H1 (cell line): ENCODE measurements around the gene MRPL39. TPM values are rescaled to one million over a fixed set of nuclear protein-coding genes. Genes with fewer than 3 reads are reported as not detected.

Source experiments
- CTCF ChIA-PET: fragments of 300-600 bp; sonication (Branson Sonifier 250); formaldehyde crosslinking; loops from one replicate; lab custom pipeline; 2021; ENCODE audit not compliant: partially characterized antibody; lab: Charles Lee
- POLR2A ChIA-PET: fragments of 300-600 bp; sonication (Branson Sonifier 250); formaldehyde crosslinking; loops from one replicate; lab custom pipeline; 2021; ENCODE audit warnings: inconsistent platforms; ENCODE audit not compliant: partially characterized antibody; lab: Charles Lee
- DNase-seq, 2 experiments: peaks; one replicate each; pipeline versions ENCODE4 v3.0.0 to v3.0.0-alpha.2; 2010 to 2022; ENCODE audit warnings: low spot score in 2 of 2, low read depth in 1 of 2, mixed read lengths in 1 of 2
- FAIRE-seq: peaks from 2 replicates; lab custom pipeline; 2011; peaks lifted over from hg19 to GRCh38; lab: Jason Lieb, UNC
- H2AFZ ChIP-seq: 2 replicates; pipeline ENCODE4 v1.8.1; 2012; ENCODE audit warnings: low read length, inconsistent platforms
- H2AK5ac ChIP-seq: 2 replicates; pipeline ENCODE4 v1.6.1; 2013; ENCODE audit warnings: low read depth, low read length
- H2BK120ac ChIP-seq: replicated peaks from 2 replicates; pipeline ENCODE3; 2013; ENCODE audit warnings: low read depth, low read length, inconsistent platforms
- H2BK12ac ChIP-seq: 2 replicates; pipeline ENCODE4 v1.6.1; 2013; ENCODE audit warnings: low read depth, low read length
- H2BK15ac ChIP-seq: 2 replicates; pipeline ENCODE4 v1.6.1; 2013; ENCODE audit warnings: low read length
- H2BK20ac ChIP-seq: 2 replicates; pipeline ENCODE4 v1.6.1; 2013; ENCODE audit warnings: low read length
- H2BK5ac ChIP-seq: 2 replicates; pipeline ENCODE4 v1.6.1; 2013; ENCODE audit warnings: low read depth, low read length
- H3K14ac ChIP-seq: 2 replicates; pipeline ENCODE4 v1.6.1; 2013; ENCODE audit warnings: inconsistent platforms; ENCODE audit not compliant: insufficient read length
- H3K18ac ChIP-seq: 2 replicates; pipeline ENCODE4 v1.6.1; 2013; ENCODE audit warnings: low read length; ENCODE audit errors: extremely low read depth
- H3K23ac ChIP-seq: 2 replicates; pipeline ENCODE4 v1.6.1; 2013; ENCODE audit warnings: inconsistent platforms; ENCODE audit not compliant: insufficient read length
- H3K23me2 ChIP-seq: 2 replicates; pipeline ENCODE4 v1.6.1; 2013; ENCODE audit warnings: low read depth, low read length
- H3K27ac ChIP-seq: 2 replicates; pipeline ENCODE4 v1.6.1; 2011; ENCODE audit warnings: low read depth, low read length, inconsistent platforms
- H3K27me3 ChIP-seq, 4 experiments: replicated peaks in 1 of 4; 1 replicate in 1 of 4; 2 replicates in 3 of 4; pipeline versions ENCODE4 v1.6.1 to v1.8.1; 2011 to 2013; ENCODE audit warnings: low read length in 3 of 4, mild to moderate bottlenecking in 3 of 4, inconsistent platforms in 2 of 4, mixed read lengths in 2 of 4, moderate library complexity in 1 of 4; ENCODE audit not compliant: control insufficient read depth in 3 of 4, insufficient read depth in 3 of 4; ENCODE audit errors: extremely low read depth in 1 of 4
- H3K36me3 ChIP-seq, 4 experiments: 2 replicates each; pipeline versions ENCODE4 v1.6.1 to v1.8.1; 2011 to 2013; ENCODE audit warnings: mild to moderate bottlenecking in 4 of 4, low read length in 3 of 4, moderate library complexity in 2 of 4, control low read depth in 1 of 4, inconsistent platforms in 1 of 4; ENCODE audit not compliant: insufficient read depth in 4 of 4, control insufficient read depth in 2 of 4
- H3K4ac ChIP-seq: replicated peaks from 2 replicates; pipeline ENCODE3; 2013; ENCODE audit warnings: low read length, low read depth, mixed read lengths, inconsistent platforms; ENCODE audit not compliant: insufficient read length
- H3K4me1 ChIP-seq, 4 experiments: replicated peaks in 1 of 4; 1 replicate in 1 of 4; 2 replicates in 3 of 4; pipeline versions ENCODE4 v1.6.1 to v1.8.1; 2011 to 2013; ENCODE audit warnings: low read length in 3 of 4, inconsistent platforms in 2 of 4, mixed read lengths in 1 of 4; ENCODE audit not compliant: insufficient read depth in 4 of 4, control insufficient read depth in 3 of 4
- H3K4me2 ChIP-seq, 2 experiments: 2 replicates each; pipeline versions ENCODE4 v1.6.1 to v1.8.1; 2011 to 2013; ENCODE audit warnings: low read depth in 2 of 2, low read length in 2 of 2, control low read depth in 1 of 2, inconsistent platforms in 1 of 2, mild to moderate bottlenecking in 1 of 2; ENCODE audit not compliant: insufficient read depth in 1 of 2
- H3K4me3 ChIP-seq, 4 experiments: fragments of 200-600, 300-600 bp in 1 of 4; sonication (generic), shearing (Covaris generic), sonication (Bioruptor Twin) in 1 of 4; 2 replicates each; pipeline versions ENCODE4 v1.5.1 to v1.8.1; 2011 to 2016; ENCODE audit warnings: low read length in 4 of 4, low read depth in 3 of 4, control low read depth in 2 of 4, inconsistent platforms in 2 of 4, mild to moderate bottlenecking in 2 of 4, mixed read lengths in 1 of 4, moderate library complexity in 1 of 4; ENCODE audit not compliant: insufficient read depth in 2 of 4; ENCODE audit errors: extremely low read depth in 1 of 4
- H3K56ac ChIP-seq: replicated peaks from 2 replicates; pipeline ENCODE3; 2013; ENCODE audit warnings: low read depth, mild to moderate bottlenecking, mixed read lengths, low read length, inconsistent platforms; ENCODE audit not compliant: insufficient read length
- H3K79me1 ChIP-seq: 2 replicates; pipeline ENCODE4 v1.6.1; 2013; ENCODE audit warnings: low read depth, low read length, control low read depth
- H3K79me2 ChIP-seq, 2 experiments: 2 replicates each; pipeline versions ENCODE4 v1.6.1 to v1.8.1; 2012 to 2013; ENCODE audit warnings: low read length in 2 of 2, mild to moderate bottlenecking in 2 of 2, inconsistent platforms in 1 of 2; ENCODE audit not compliant: insufficient read depth in 2 of 2, control insufficient read depth in 1 of 2
- H3K9ac ChIP-seq, 4 experiments: replicated peaks in 1 of 4; 1 replicate in 1 of 4; 2 replicates in 3 of 4; pipeline versions ENCODE4 v1.6.1 to v1.8.1; 2011 to 2013; ENCODE audit warnings: low read depth in 3 of 4, low read length in 3 of 4, control low read depth in 2 of 4, mild to moderate bottlenecking in 2 of 4, moderate library complexity in 2 of 4, inconsistent platforms in 1 of 4; ENCODE audit errors: extremely low read depth in 1 of 4
- H3K9me3 ChIP-seq, 2 experiments: 2 replicates each; pipeline versions ENCODE4 v1.6.1 to v1.8.1; 2012 to 2013; ENCODE audit warnings: mild to moderate bottlenecking in 2 of 2, moderate library complexity in 2 of 2, control low read depth in 1 of 2, inconsistent platforms in 1 of 2, low read depth in 1 of 2, low read length in 1 of 2, mixed read lengths in 1 of 2; ENCODE audit not compliant: insufficient read depth in 2 of 2
- H4K20me1 ChIP-seq, 2 experiments: replicated peaks in 1 of 2; 2 replicates each; pipeline versions ENCODE3 to v1.8.1; 2011 to 2013; ENCODE audit warnings: inconsistent platforms in 2 of 2, low read length in 2 of 2, mild to moderate bottlenecking in 1 of 2; ENCODE audit not compliant: insufficient read depth in 2 of 2, control insufficient read depth in 1 of 2
- H4K5ac ChIP-seq: 2 replicates; pipeline ENCODE4 v1.6.1; 2013; ENCODE audit warnings: low read length, low read depth, mixed read lengths, inconsistent platforms; ENCODE audit not compliant: insufficient read length
- H4K8ac ChIP-seq: 2 replicates; pipeline ENCODE4 v1.8.0; 2013; ENCODE audit warnings: mild to moderate bottlenecking, moderate library complexity, low read length, inconsistent platforms; ENCODE audit not compliant: insufficient read depth; ENCODE audit errors: extremely low read depth
- H4K91ac ChIP-seq: replicated peaks from 2 replicates; pipeline ENCODE3; 2013; ENCODE audit warnings: low read length, mixed read lengths, inconsistent platforms; ENCODE audit not compliant: insufficient read length
- CHD1 ChIP-seq: IDR thresholded peaks from 2 replicates; pipeline ENCODE4 v1.6.1; 2012; ENCODE audit warnings: low read depth, low read length, improper control_type of control experiment
- CREB1 ChIP-seq: IDR thresholded peaks from 2 replicates; pipeline ENCODE4 v1.6.1; 2012; ENCODE audit warnings: inconsistent platforms
- YY1 ChIP-seq: IDR thresholded peaks from 2 replicates; pipeline ENCODE4 v1.6.1; 2011; ENCODE audit warnings: low read depth, mild to moderate bottlenecking, low read length
- ZNF274 ChIP-seq: IDR thresholded peaks from 2 replicates; pipeline ENCODE4 v1.7.0; 2012; ENCODE audit warnings: low read length, borderline replicate concordance; ENCODE audit errors: extremely low read depth
- WGBS, 2 experiments: shearing (Covaris generic) in 1 of 2; methylation state at CpG; one replicate each; pipeline versions ENCODE4 v1.1.6 to v1.1.7; 2013 to 2015; ENCODE audit warnings: low lambda C conversion rate in 2 of 2, mixed read lengths in 2 of 2, inconsistent platforms in 1 of 2, low coverage in 1 of 2, missing lambda C conversion rate in 1 of 2; ENCODE audit not compliant: insufficient replicate concordance in 2 of 2, insufficient coverage in 1 of 2, insufficient read length in 1 of 2; ENCODE audit errors: extremely low coverage in 1 of 2, missing lambda C conversion rate in 1 of 2; 5-methylcytosine and 5-hydroxymethylcytosine counted together
- polyA plus RNA-seq, 7 experiments: library from polyadenylated mRNA; depleted of rRNA in 3 of 7; stranded (reverse) in 5 of 7; unstranded in 2 of 7; fragments of >200 nt in 5 of 7; fragments of 200-250 nt in 2 of 7; gene quantifications; 1 replicate in 5 of 7; 2 replicates in 1 of 7; 4 replicates in 1 of 7; pipeline versions ENCODE4 v1.2.1 to v1.2.3, GENCODE V29; 2011 to 2013; ENCODE audit warnings: missing spikeins in 2 of 7, mixed read lengths in 2 of 7
- total RNA-seq: library from RNA; stranded (reverse); fragmentation: NEBNext Ultra II Directional; extraction: Animal tissue kit (Norgen Biotek cat#: 25700); gene quantifications from 2 replicates; pipeline ENCODE4 v1.2.1, GENCODE V29; 2021

MRPL39 gene
- total and polyA plus RNA-seq, 2 of the 8 experiments (the other 6 are each of a cell fraction or from before 2014, with no cell fraction given): 20.3 to 43.2 TPM

GRCh38 chr21:25559746-25560145 is 47.5 kb downstream of the MRPL39 start:
- H3K79me2 ChIP-seq: no peaks in the 10 kb centered on the region
- H3K56ac ChIP-seq: no peak overlapping the region
- peaks cover 5 to 27% (median 17%) of the 10 kb centered on the region in 4 experiments for H3K27me3 ChIP-seq
- no peak overlapping the region for H2AK5ac ChIP-seq
- ChIA-PET CTCF (interaction anchor here (0.6 to 1.4 kb wide), 2 partner anchors 10 to 52 kb away, joined by 3 read pairs; no protein-coding TSS in a partner anchor), POLR2A (interaction anchor here (1.0 kb wide), 1 partner anchor 20 kb away, joined by 3 read pairs; no protein-coding TSS in a partner anchor)
- H3K79me1 ChIP-seq: no peaks in the 10 kb centered on the region
- H3K23ac ChIP-seq: no peak overlapping the region
- H3K18ac ChIP-seq: no peak overlapping the region
- H3K4me1 ChIP-seq: peaks cover 0 to 2% (median 0%) of the 10 kb centered on the region in 4 experiments; a peak in 4 of 7 replicates
- DNase-seq (no peak), FAIRE-seq (no peak)
- no peak overlapping the region for H4K8ac ChIP-seq
- H3K4ac ChIP-seq: no peak overlapping the region
- H2BK5ac ChIP-seq: no peak overlapping the region
- no peak overlapping the region for H2BK12ac ChIP-seq
- H4K91ac ChIP-seq: no peak overlapping the region
- no peak overlapping the region for H3K27ac ChIP-seq
- WGBS, 2 experiments: 93% methylated on average over 1 of the region's 1 CpG; no CpG with 5 or more reads in 1 of the 2 experiments
- no peak for TF ChIP-seq ZNF274
- no peak for TF ChIP-seq CHD1
- TF ChIP-seq YY1: no peak
- no peak for TF ChIP-seq CREB1
- no peak overlapping the region for H4K5ac ChIP-seq
- peaks cover 2% of the 10 kb centered on the region; the same call in 1 of the 2 replicates for H3K23me2 ChIP-seq
- H3K14ac ChIP-seq: no peak overlapping the region
- H2BK15ac ChIP-seq: no peak overlapping the region
- no peak overlapping the region for H3K9ac ChIP-seq
- H3K4me2 ChIP-seq: no peak overlapping the region
- H3K36me3 ChIP-seq: no peaks in the 10 kb centered on the region; a peak in 1 of 8 replicates
- no peaks in the 10 kb centered on the region for H3K9me3 ChIP-seq
- H2BK20ac ChIP-seq: no peak overlapping the region
- H2BK120ac ChIP-seq: no peak overlapping the region
- no peaks in the 10 kb centered on the region for H4K20me1 ChIP-seq
- H2AFZ ChIP-seq: no peak overlapping the region
- H3K4me3 ChIP-seq: no peak overlapping the region
